Measurements from ENCODE around the gene TTC22.

- TF ChIP-seq CTCF (IDR thresholded peaks at IDR 0.05) (no peak), POLR2A (IDR thresholded peaks at IDR 0.05) (no peak)
Observed at GRCh38 chr1:54748094-54748835, 52.9 kb downstream of the TTC22 start.
